OCI-LY7 (cell line): Measurements from ENCODE around the gene ZNF688. TPM values are rescaled to one million over a fixed set of nuclear protein-coding genes. Genes with fewer than 3 reads are reported as not detected.
"Not testable (repeated sequence)": the region's sequence is repeated elsewhere in the genome, so short reads cannot be mapped to it uniquely, and the experiment has no call there.

Experiments
- BruUV-seq: library from RNA; stranded (reverse); fragments of 400-500 nt; replicated peaks from 2 replicates; lab custom pipeline; 2021; lab: Mats Ljungman, UMichigan
- CTCF ChIA-PET: fragments of 300-600 bp; sonication (Branson Sonifier 250); formaldehyde crosslinking; loops from one replicate; lab custom pipeline; 2022; ENCODE audit warnings: antibody characterized with exemption; ENCODE audit not compliant: unreplicated experiment; lab: Charles Lee
- POLR2A ChIA-PET: fragments of 300-600 bp; sonication (Branson Sonifier 250); formaldehyde crosslinking; loops from one replicate; lab custom pipeline; 2022; ENCODE audit warnings: antibody characterized with exemption; lab: Charles Lee
- DNase-seq: peaks from one replicate; pipeline ENCODE4 v3.0.0-alpha.2; 2015; ENCODE audit warnings: low spot score
- H2AFZ ChIP-seq: fragments of 200-600 bp; sonication (generic), shearing (Covaris generic); 2 replicates; pipeline ENCODE4 v1.6.1; 2014; ENCODE audit warnings: mild to moderate bottlenecking, antibody characterized with exemption, low read length, moderate library complexity
- H3K27ac ChIP-seq: fragments of 200-600 bp; sonication (generic); 2 replicates; pipeline ENCODE4 v1.5.1; 2014; ENCODE audit warnings: mixed run types, low read depth, mild to moderate bottlenecking, moderate library complexity, low read length, inconsistent platforms; ENCODE audit not compliant: poor library complexity, severe bottlenecking
- H3K36me3 ChIP-seq: fragments of 200-600 bp; sonication (generic); 2 replicates; pipeline ENCODE4 v1.6.1; 2014; ENCODE audit warnings: mild to moderate bottlenecking, antibody characterized with exemption, low read length, moderate library complexity, mixed read lengths; ENCODE audit not compliant: insufficient read depth
- H3K4me1 ChIP-seq: fragments of 200-600 bp; sonication (generic); 2 replicates; pipeline ENCODE4 v1.5.1; 2014; ENCODE audit warnings: mild to moderate bottlenecking, low read length; ENCODE audit not compliant: insufficient read depth, poor library complexity, severe bottlenecking
- H3K4me2 ChIP-seq: fragments of 200-600 bp; sonication (generic); 2 replicates; pipeline ENCODE4 v1.6.1; 2014; ENCODE audit warnings: mild to moderate bottlenecking, low read length
- H3K4me3 ChIP-seq: fragments of 200-600 bp; sonication (generic); 2 replicates; pipeline ENCODE4 v1.5.1; 2014; ENCODE audit warnings: mild to moderate bottlenecking, low read depth, low read length; ENCODE audit not compliant: poor library complexity, severe bottlenecking
- H3K79me2 ChIP-seq: fragments of 200-600 bp; sonication (generic); 2 replicates; pipeline ENCODE4 v1.6.1; 2016; ENCODE audit warnings: low read depth, mild to moderate bottlenecking, low read length, moderate library complexity, mixed read lengths; ENCODE audit not compliant: insufficient read depth
- H3K9me2 ChIP-seq: fragments of 200-600 bp; sonication (generic); 2 replicates; pipeline ENCODE4 v1.6.1; 2016; ENCODE audit warnings: mild to moderate bottlenecking, low read length, mixed read lengths; ENCODE audit not compliant: insufficient read depth
- H3K9me3 ChIP-seq: fragments of 200-600 bp; sonication (generic); 2 replicates; pipeline ENCODE4 v1.6.1; 2014; ENCODE audit warnings: mild to moderate bottlenecking, mixed run types, low read length, mixed read lengths
- H4K20me1 ChIP-seq: fragments of 200-600 bp; sonication (generic); 2 replicates; pipeline ENCODE4 v1.6.1; 2014; ENCODE audit warnings: mild to moderate bottlenecking, antibody characterized with exemption, low read length, moderate library complexity, mixed read lengths; ENCODE audit not compliant: insufficient read depth
- EZH2phosphoT487 ChIP-seq: fragments of 200-600 bp; sonication (generic); IDR thresholded peaks from 2 replicates; pipeline ENCODE4 v1.6.1; 2018; ENCODE audit warnings: low read depth, borderline replicate concordance, mild to moderate bottlenecking, mixed run types, antibody characterized with exemption, low read length, moderate library complexity, mixed read lengths
- intact Hi-C: fragments of 100-400 bp; cut with micrococcal nuclease; formaldehyde crosslinking; loops from one replicate; pipeline ENCODE4 v1.10.0; 2022; ENCODE audit not compliant: unreplicated experiment
- total RNA-seq, 2 experiments: library from RNA; depleted of rRNA in 1 of 2; stranded (reverse); fragments of >200 nt in 1 of 2; shearing (Covaris generic) in 1 of 2; gene quantifications; 2 replicates each; pipeline ENCODE4 v1.2.3, GENCODE V29; 2014 to 2022
- TF ChIP-seq, protein P1 (sequence below): fragments of 200-600 bp; sonication (generic); conservative IDR thresholded peaks from 2 replicates; pipeline ENCODE4 v1.5.1; 2014; ENCODE audit warnings: mild to moderate bottlenecking, antibody characterized with exemption, low read length, moderate library complexity, mixed read lengths

Gene ZNF688
- total RNA-seq, 2 experiments from 2014 or later, result 15.3 to 17.5 TPM

DNA sequence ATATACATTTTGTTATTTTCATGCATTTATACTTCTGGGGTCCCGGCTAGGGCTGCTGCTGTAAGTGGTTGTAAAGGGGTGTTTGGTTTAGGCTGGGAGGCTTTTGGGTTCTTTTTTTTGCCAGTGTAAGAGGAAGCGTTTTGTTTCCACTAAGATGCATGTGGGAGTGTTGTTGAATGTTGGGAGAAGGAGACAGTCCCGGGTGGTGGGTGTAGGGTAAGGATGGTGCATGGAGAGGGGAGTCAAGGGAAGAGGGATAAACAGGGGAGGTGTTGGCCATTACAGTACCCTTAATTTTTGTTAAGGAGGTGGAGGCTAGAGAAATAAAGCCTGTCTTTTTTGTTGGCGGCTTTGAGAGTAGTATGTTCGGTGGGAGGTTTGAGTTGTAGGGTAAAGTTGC lies 28.4 kb downstream of the ZNF688 start:
- CTCF ChIA-PET, result no interaction called here
- POLR2A ChIA-PET, result interaction anchor here (0.5 kb wide), 1 partner anchor 511 kb away, joined by 4 read pairs; no protein-coding TSS in a partner anchor

DNA sequence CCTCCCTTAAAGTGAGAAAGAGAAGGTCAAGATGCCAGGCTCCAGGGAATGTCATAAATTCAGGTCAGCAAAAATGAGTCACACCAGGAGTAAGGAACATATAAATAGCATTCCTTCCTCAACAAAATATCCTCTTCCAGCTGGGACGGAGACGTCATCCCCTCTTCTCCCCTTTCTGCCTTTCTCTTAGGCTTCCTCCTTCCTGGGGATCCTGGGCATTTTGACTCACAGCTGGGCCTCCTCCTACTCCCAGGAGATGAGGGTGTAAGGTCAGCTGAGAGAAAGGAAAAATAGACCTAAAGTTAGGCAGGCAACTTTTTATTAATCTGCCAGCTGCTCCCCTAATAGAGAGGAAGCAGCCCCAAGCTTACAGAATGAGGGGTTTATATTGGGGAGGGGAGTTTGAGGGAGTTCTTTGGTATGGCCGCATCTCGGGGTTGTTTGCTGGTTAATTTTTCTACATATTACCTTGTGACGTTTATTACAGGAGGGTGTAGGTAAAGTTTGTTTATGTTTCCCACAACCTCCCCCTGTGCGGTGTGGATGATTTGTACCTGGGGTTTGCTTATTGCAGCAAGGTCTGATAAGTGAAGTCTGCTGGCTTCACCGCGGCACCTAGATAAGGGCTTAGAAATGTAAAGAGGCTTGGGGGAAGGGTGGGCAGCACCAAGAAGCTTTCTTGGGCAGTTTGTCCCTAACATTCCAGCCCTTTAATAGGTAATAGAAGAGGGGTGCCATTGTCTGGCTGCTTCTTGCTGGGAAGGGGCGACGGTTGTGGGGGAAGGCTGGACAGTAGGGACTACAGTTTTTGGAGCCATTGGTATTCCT lies 29.8 kb downstream of the ZNF688 start:
- Histone ChIP-seq H3K9me3 (no peaks in the 10 kb centered on the region), H3K4me3 (no peak overlapping the region), H3K36me3 (no peaks in the 10 kb centered on the region), H3K9me2 (no peaks in the 10 kb centered on the region), H3K4me2 (no peak overlapping the region), H4K20me1 (no peaks in the 10 kb centered on the region), H3K27ac (no peak overlapping the region), H3K79me2 (peaks cover 1% of the 10 kb centered on the region; the same call in 1 of the 2 replicates), H2AFZ (no peak overlapping the region), H3K4me1 (peaks cover 13% of the 10 kb centered on the region)
- ChIA-PET POLR2A (interaction anchor here (0.6 to 1.2 kb wide), 2 partner anchors 57 to 110 kb away, joined by 3 read pairs; no protein-coding TSS in a partner anchor), CTCF (no interaction called here)
- BruUV-seq, result no TSS peak
- TF ChIP-seq, protein P1, sequence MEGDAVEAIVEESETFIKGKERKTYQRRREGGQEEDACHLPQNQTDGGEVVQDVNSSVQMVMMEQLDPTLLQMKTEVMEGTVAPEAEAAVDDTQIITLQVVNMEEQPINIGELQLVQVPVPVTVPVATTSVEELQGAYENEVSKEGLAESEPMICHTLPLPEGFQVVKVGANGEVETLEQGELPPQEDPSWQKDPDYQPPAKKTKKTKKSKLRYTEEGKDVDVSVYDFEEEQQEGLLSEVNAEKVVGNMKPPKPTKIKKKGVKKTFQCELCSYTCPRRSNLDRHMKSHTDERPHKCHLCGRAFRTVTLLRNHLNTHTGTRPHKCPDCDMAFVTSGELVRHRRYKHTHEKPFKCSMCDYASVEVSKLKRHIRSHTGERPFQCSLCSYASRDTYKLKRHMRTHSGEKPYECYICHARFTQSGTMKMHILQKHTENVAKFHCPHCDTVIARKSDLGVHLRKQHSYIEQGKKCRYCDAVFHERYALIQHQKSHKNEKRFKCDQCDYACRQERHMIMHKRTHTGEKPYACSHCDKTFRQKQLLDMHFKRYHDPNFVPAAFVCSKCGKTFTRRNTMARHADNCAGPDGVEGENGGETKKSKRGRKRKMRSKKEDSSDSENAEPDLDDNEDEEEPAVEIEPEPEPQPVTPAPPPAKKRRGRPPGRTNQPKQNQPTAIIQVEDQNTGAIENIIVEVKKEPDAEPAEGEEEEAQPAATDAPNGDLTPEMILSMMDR, result no peak
- TF ChIP-seq EZH2phosphoT487, result no peak
- intact Hi-C loops, result no loop called here
- no peak for DNase-seq

More for the DNA sequence above, 28.4 kb downstream of the ZNF688 start:
- DNase-seq, result no peak
- TF ChIP-seq EZH2phosphoT487, result no peak
- TF ChIP-seq, protein P1, result no peak
- Histone ChIP-seq H3K36me3 (no peaks in the 10 kb centered on the region), H3K4me2 (no peak overlapping the region), H3K79me2 (no peaks in the 10 kb centered on the region), H3K9me3 (no peaks in the 10 kb centered on the region), H4K20me1 (no peaks in the 10 kb centered on the region), H3K9me2 (no peaks in the 10 kb centered on the region), H2AFZ (no peak overlapping the region), H3K4me3 (no peak overlapping the region), H3K27ac (no peak overlapping the region), H3K4me1 (peaks cover 11% of the 10 kb centered on the region)
- no TSS peak for BruUV-seq
- intact Hi-C loops, result no loop called here

DNA sequence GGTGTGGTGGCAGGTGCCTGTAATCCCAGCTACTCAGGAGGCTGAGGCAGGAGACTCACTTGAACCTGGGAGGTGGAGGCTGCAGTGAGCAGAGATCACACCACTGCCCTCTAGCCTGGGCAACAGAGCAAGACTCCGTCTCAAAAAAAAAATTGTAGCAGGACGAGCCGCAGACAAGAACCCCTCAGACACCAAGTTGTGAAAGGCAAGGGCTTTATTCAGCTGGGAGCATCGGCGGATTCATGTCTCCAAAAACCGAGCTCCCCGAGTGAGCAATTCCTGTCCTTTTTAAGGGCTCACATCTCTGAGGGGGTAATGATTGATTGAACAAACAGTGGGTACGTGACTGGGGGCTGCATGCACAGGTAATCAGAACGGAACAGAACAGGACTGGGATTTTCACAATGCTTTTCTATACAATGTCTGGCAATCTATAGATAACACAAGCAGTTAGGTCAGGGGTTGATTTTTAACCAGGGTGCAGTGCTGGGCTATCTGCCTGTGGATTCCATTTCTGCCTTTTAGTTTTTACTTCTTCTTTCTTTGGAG lies 30.5 kb downstream of the ZNF688 start:
- H3K27ac ChIP-seq, H3K36me3 ChIP-seq, H2AFZ ChIP-seq, H3K9me2 ChIP-seq, H3K4me3 ChIP-seq, H3K79me2 ChIP-seq, intact Hi-C loops, H3K9me3 ChIP-seq, DNase-seq, CTCF ChIA-PET, BruUV-seq, H4K20me1 ChIP-seq, H3K4me2 ChIP-seq: not testable (repeated sequence)
- H3K4me1 ChIP-seq, result peaks cover 20% of the 10 kb centered on the region
- POLR2A ChIA-PET, result interaction anchor here (1.2 kb wide), 1 partner anchor 109 kb away, joined by 3 read pairs; no protein-coding TSS in a partner anchor

DNA sequence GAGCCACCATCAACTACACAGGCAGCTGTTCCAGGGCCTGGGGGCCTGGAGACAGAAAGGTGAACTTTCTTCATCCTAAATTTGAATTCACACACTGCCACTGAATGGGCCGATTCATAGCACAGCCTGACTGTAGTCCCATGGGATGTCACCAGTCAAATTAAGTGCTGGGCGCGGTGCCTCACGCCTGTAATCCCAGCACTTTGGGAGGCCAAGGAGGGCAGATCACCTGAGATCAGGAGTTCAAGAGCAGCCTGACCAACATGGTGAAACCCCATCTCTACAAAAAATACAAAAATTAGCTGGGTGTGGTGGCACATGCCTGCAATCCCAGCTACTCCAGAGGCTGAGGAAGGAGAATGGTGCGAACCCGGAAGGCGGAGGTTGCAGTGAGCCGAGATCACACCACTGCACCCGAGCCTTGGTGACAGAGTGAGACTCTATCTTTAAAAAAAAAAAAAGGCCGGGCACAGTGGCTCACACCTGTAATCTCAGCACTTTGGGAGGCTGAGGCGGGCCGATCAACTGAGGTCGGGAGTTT lies 31.5 kb downstream of the ZNF688 start:
- Histone ChIP-seq H3K4me1 (peaks cover 30% of the 10 kb centered on the region), H3K79me2 (peaks cover 18% of the 10 kb centered on the region; the same call in 1 of the 2 replicates), H3K4me2 (peak overlapping the region; percentile 30; the same call in 1 of the 2 replicates)
- H3K9me3 ChIP-seq, H3K27ac ChIP-seq, H2AFZ ChIP-seq, DNase-seq, BruUV-seq, CTCF ChIA-PET, H3K9me2 ChIP-seq, H3K4me3 ChIP-seq, H3K36me3 ChIP-seq, intact Hi-C loops, H4K20me1 ChIP-seq: not testable (repeated sequence)
- POLR2A ChIA-PET, result interaction anchor here (0.7 kb wide), 1 partner anchor 31 kb away, joined by 5 read pairs; no protein-coding TSS in a partner anchor
